Measurements from ENCODE around the gene PNMA8B.

PNMA8B gene

DNA sequence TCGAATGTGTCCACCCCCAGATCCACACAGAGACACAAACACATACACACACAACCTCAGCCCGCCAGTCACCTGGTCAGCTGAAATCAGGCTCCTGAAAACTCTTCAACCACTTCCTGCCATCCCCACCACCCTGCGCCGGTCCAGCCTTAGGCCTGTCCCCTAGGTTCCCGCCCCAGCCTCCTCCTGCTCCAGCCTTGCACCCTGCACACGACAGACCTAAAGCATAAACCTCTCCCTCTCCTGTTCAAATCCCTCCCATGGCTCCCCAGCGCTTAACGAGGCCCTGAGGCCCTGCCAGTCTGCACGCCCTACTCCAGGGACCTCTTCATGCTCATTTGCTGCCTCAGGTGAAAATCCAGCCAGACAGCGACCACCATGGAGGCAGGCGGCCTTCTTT lies 7.1 kb downstream of the PNMA8B start:
- in situ Hi-C loops (cut with MboI; ENCODE audit: low pct_unique_long_range_greater_than_20kb, low sequenced_read_pairs, unreplicated experiment) = loop anchor here (5.0 to 25.0 kb wide), 2 partner anchors 86 to 201 kb away; partner anchors contain the start of gene HIF3A
- no peak for DNase-seq (ENCODE audit: low spot score)
- TF ChIP-seq, protein P1, sequence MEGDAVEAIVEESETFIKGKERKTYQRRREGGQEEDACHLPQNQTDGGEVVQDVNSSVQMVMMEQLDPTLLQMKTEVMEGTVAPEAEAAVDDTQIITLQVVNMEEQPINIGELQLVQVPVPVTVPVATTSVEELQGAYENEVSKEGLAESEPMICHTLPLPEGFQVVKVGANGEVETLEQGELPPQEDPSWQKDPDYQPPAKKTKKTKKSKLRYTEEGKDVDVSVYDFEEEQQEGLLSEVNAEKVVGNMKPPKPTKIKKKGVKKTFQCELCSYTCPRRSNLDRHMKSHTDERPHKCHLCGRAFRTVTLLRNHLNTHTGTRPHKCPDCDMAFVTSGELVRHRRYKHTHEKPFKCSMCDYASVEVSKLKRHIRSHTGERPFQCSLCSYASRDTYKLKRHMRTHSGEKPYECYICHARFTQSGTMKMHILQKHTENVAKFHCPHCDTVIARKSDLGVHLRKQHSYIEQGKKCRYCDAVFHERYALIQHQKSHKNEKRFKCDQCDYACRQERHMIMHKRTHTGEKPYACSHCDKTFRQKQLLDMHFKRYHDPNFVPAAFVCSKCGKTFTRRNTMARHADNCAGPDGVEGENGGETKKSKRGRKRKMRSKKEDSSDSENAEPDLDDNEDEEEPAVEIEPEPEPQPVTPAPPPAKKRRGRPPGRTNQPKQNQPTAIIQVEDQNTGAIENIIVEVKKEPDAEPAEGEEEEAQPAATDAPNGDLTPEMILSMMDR (IDR thresholded peaks at IDR 0.05; ENCODE audit: extremely low read depth, insufficient read depth, missing control alignments) = no peak

DNA sequence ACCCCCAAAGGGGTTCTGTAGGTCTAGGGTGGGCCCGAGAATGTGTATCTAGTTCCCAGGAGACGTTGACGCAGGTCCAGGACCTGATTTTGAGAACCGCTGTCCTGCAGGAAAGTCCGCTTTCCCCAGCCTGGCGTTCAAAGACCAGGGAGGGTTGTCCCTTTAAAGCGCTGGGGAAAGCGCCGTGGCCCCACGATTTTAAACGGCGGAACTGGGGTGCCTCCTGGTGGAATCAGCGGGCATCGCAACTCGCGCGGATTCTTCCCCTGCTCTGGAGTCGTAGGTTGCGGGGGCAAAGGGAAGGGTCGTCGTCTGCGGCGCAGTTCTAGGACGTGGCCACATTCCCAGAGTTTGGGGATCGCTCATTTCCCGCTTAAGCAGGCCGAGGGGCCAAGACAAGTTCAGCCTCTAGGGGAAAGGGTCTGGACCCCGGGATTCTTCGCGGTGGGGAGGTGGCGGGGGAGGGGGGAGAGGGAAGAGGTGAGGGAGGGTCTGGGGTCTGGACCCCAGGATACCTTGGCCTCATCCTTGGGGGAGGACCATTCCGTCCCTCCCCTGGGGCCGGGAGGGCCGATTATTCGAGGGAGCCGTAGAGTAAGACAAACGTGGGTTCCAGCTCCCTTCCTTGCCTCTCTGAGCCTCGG lies 7.7 kb downstream of the PNMA8B start:
- in situ Hi-C loops (cut with MboI; ENCODE audit: low pct_unique_long_range_greater_than_20kb, low sequenced_read_pairs, unreplicated experiment) = loop anchor here (5.0 to 25.0 kb wide), 2 partner anchors 86 to 201 kb away; partner anchors contain the start of gene HIF3A
- TF ChIP-seq, protein P1 (IDR thresholded peaks at IDR 0.05; ENCODE audit: extremely low read depth, insufficient read depth, missing control alignments) = peak; percentile 96
- DNase-seq (ENCODE audit: low spot score) = peak; percentile 86

DNA sequence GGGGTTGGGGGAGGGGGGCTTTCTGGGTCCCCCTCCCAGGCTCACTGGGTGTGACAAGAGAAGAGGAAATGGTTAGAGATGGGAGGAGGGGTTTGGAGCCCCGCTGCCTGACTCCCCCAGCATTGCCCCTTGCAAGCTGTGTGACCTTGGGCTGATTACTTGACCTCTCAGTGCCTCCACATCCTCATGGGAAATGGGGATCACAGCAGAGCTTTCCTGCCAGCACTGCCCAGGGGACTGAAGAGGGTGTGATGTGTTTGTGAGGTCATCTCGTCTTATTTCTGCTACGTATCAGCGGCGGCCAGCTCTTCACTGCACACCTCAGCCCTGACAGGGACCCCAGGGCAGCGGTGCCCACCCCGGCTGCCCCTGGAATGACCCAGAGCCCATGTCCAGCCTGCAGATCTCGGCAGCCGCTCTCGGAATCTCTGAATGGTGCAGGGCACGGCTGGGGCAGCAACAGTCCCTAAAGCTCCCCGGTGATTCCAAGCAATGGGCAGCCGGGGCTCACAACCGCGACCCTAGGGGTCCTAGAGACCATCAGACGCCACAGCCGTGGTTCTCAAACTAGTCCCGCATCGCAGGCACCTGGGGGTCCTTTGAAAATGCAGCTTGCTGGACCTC lies 8.4 kb downstream of the PNMA8B start:
- in situ Hi-C loops (cut with MboI; ENCODE audit: low pct_unique_long_range_greater_than_20kb, low sequenced_read_pairs, unreplicated experiment) = loop anchor here (5.0 to 25.0 kb wide), 2 partner anchors 85 to 200 kb away; partner anchors contain the start of gene HIF3A
- no peak for DNase-seq (ENCODE audit: low spot score)

DNA sequence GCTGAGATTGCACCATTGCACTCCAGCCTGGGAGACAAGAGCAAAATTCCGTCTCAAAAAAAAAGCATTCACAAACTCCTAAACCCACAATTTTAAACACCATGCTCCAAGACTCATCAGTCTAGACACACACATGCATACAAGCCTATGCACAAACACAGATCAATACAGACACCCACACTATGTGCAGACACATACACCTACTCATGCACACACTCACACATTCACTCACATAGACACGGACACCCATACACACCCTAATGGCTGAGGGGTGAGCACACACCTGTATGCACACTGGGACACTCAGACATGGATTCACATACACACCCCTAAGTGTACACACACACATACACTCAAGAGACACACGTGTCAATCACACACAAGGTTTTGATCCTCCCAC lies 9.3 kb downstream of the PNMA8B start:
- no peak for DNase-seq (ENCODE audit: low spot score)
- TF ChIP-seq, protein P1 (IDR thresholded peaks at IDR 0.05; ENCODE audit: extremely low read depth, insufficient read depth, missing control alignments) = no peak
- in situ Hi-C loops (cut with MboI; ENCODE audit: low pct_unique_long_range_greater_than_20kb, low sequenced_read_pairs, unreplicated experiment) = loop anchor here (5.0 to 25.0 kb wide), 2 partner anchors 84 to 199 kb away; partner anchors contain the start of gene HIF3A

More for the DNA sequence above, 8.4 kb downstream of the PNMA8B start:
- TF ChIP-seq, protein P1 (IDR thresholded peaks at IDR 0.05; ENCODE audit: extremely low read depth, insufficient read depth, missing control alignments) = no peak

DNA sequence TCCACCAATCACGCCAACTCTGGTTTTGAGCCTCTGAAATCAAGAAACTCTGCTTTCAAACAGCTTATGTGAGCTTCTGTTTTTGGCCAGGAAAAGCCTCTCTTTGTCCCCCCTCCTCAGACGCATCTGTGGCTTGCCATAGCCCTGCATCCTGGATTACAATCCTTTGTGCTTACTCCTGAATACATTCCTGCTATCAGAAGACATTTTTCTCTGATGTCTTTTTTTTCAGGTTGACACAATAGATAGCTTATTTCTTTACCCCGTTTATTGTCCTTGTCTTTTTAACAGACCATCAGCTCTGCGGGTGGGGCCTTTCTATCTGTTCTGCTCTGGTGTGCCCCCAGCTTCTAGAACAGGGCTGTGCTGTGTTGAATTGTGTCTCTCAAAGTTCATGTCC lies 11.0 kb downstream of the PNMA8B start:
- in situ Hi-C loops (cut with MboI; ENCODE audit: low pct_unique_long_range_greater_than_20kb, low sequenced_read_pairs, unreplicated experiment) = loop anchor here (5.0 to 25.0 kb wide), 2 partner anchors 82 to 197 kb away; partner anchors contain the start of gene HIF3A

DNA sequence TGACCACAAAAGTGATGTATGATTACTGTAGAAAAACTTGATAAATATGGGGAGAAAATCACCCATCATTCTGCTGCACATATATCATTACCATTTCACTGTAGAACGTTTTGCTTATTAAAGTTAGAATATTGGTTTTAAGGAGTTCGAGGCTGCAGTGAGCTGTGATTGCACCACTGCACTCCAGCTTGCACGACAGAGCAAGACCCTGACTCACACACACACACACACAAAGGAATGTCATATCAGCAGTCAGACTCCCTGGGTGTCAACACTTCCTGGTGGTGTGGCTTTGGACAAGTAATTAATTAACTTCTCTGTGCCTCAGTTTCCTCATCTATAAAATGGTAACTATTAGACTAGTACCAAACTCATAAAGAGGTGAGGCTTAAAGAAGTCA lies 13.0 kb downstream of the PNMA8B start:
- in situ Hi-C loops (cut with MboI; ENCODE audit: low pct_unique_long_range_greater_than_20kb, low sequenced_read_pairs, unreplicated experiment) = loop anchor here (25.0 kb wide), 1 partner anchor 195 kb away; the partner anchor contains the start of gene HIF3A
- no peak for DNase-seq (ENCODE audit: low spot score)
- TF ChIP-seq, protein P1 (IDR thresholded peaks at IDR 0.05; ENCODE audit: extremely low read depth, insufficient read depth, missing control alignments) = no peak

More for the DNA sequence above, 11.0 kb downstream of the PNMA8B start:
- DNase-seq (ENCODE audit: low spot score) = no peak
- TF ChIP-seq, protein P1 (IDR thresholded peaks at IDR 0.05; ENCODE audit: extremely low read depth, insufficient read depth, missing control alignments) = no peak

Measured in GM13977 (cell line).